ENCODE data around the gene RCSD1.

Gene RCSD1

DNA sequence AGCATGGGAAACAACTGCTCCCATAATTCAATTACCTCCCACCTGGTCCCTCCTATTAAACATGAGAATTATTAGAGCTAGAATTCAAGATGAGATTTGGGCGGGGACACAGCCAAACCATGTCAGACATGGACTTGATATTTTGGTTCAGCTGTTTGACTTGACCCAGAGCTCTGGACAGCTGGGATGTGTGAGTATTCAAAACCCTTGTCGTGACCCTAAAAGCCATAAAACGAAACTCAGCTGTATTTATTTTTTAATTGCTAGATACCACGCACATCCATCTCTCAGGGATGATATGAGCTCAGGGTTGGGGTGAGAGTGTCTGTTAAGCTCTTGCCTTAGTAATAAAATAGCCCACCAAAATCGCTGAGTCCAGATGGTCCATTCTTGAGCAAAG is 45.4 kb downstream of the RCSD1 start:
- in situ Hi-C loops (cut with MboI; ENCODE audit: low pct_unique_long_range_greater_than_20kb, low sequenced_read_pairs, unreplicated experiment): no loop called here
- DNase-seq (ENCODE audit: low spot score): no peak

DNA sequence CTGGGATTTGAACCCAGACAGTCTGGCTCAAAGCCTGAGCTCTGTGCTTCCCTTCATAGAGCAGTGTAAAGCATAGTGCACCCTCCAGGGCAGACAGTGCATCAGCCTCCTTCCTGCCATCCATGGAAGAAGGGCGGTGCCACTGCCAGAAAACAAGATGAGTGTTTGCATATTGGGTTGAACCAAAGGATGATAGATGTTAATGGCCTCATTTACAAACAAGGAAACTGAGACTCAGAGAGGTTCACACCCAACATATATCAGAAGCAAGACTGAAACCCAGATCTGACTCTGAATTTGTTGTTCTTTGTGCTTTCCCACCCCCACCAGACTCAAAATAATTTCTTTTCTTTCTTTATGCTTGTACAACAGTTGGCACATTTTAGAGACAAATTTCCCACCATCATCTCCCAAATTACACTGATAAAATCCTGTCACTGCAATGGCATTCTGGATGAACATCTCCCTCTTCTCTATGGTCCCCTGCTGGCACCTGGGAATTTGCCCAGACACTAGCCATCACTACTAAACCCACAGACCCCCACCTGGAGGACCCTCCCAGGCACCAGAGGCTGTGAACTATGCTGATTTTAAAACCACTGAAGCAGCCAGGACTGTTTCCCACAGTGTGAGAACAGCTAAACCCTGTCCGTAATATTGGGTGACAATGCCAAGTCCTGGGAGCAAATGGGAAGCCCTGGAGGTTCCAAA is 46.3 kb downstream of the RCSD1 start:
- TF ChIP-seq, protein P1, sequence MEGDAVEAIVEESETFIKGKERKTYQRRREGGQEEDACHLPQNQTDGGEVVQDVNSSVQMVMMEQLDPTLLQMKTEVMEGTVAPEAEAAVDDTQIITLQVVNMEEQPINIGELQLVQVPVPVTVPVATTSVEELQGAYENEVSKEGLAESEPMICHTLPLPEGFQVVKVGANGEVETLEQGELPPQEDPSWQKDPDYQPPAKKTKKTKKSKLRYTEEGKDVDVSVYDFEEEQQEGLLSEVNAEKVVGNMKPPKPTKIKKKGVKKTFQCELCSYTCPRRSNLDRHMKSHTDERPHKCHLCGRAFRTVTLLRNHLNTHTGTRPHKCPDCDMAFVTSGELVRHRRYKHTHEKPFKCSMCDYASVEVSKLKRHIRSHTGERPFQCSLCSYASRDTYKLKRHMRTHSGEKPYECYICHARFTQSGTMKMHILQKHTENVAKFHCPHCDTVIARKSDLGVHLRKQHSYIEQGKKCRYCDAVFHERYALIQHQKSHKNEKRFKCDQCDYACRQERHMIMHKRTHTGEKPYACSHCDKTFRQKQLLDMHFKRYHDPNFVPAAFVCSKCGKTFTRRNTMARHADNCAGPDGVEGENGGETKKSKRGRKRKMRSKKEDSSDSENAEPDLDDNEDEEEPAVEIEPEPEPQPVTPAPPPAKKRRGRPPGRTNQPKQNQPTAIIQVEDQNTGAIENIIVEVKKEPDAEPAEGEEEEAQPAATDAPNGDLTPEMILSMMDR (IDR thresholded peaks at IDR 0.05; ENCODE audit: extremely low read depth, insufficient read depth, missing control alignments): peak; percentile 8
- no peak for DNase-seq (ENCODE audit: low spot score)
- in situ Hi-C loops (cut with MboI; ENCODE audit: low pct_unique_long_range_greater_than_20kb, low sequenced_read_pairs, unreplicated experiment): no loop called here

More for the DNA sequence above, 45.4 kb downstream of the RCSD1 start:
- TF ChIP-seq, protein P1 (IDR thresholded peaks at IDR 0.05; ENCODE audit: extremely low read depth, insufficient read depth, missing control alignments): no peak

GRCh38 chr1:167676916-167677848 is 47.1 kb downstream of the RCSD1 start:
- DNase-seq (ENCODE audit: low spot score): peak; percentile 39
- TF ChIP-seq, protein P1 (IDR thresholded peaks at IDR 0.05; ENCODE audit: extremely low read depth, insufficient read depth, missing control alignments): no peak
- in situ Hi-C loops (cut with MboI; ENCODE audit: low pct_unique_long_range_greater_than_20kb, low sequenced_read_pairs, unreplicated experiment): no loop called here

DNA sequence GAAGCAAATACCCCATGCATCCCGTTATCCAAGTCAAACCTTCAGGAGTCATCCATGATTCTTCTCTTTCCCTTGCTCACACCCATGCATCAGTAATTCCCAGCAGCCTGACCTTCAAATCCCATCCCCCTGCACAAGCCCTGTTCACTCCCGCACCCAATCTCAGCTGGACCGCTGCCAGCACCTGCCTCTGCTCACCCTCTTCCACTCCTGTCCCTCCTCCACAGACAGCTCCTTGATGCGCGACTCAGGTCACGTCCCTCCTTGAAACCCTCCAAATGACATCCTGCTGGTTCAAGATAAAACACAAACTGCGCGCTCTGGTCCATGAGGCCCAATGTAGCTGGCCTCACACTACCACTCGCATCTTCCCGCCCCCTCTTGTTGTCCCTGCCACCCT is 48.4 kb downstream of the RCSD1 start:
- TF ChIP-seq, protein P1 (IDR thresholded peaks at IDR 0.05; ENCODE audit: extremely low read depth, insufficient read depth, missing control alignments): no peak
- in situ Hi-C loops (cut with MboI; ENCODE audit: low pct_unique_long_range_greater_than_20kb, low sequenced_read_pairs, unreplicated experiment): no loop called here

DNA sequence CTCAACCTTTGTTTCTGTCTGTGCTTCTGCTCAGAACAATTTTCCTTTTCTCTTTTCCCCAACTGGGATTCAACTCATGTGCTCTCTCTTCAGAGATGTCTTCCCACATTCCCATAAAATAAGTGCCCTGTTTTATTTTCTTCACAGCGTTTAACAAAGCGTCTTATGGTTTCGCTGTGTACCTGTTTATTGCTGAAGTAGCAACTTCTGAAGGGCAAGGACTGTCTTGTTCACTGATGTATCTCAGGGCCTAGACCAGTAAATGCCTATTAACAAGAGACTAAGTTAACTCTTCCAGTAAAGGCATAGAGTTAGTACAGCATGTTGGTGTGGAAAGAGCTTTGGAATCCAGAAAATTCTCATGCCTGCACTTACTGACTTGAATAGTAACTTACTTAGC is 48.8 kb downstream of the RCSD1 start:
- in situ Hi-C loops (cut with MboI; ENCODE audit: low pct_unique_long_range_greater_than_20kb, low sequenced_read_pairs, unreplicated experiment): no loop called here
- no peak for DNase-seq (ENCODE audit: low spot score)
- TF ChIP-seq, protein P1 (IDR thresholded peaks at IDR 0.05; ENCODE audit: extremely low read depth, insufficient read depth, missing control alignments): no peak

More for the DNA sequence above, 48.4 kb downstream of the RCSD1 start:
- no peak for DNase-seq (ENCODE audit: low spot score)

DNA sequence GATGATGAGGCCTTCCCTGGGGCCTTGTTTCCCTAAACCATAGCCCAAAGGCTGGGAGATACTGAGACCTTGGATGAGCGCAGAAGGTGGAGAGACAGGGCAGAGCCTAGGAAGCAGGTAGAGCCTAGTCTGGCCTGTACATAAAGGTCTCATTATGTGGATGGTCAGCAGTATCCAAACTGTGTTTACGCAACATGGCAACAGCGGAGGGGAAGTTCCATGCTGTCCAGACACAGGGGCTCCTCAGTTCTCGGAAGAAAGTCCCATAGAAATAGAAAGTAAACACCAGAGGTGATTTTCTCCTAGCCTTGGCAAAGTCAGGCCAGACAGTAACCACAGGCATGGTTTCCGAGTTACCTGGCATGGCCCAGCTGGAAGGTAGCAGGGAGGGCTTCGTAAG is 49.7 kb downstream of the RCSD1 start:
- in situ Hi-C loops (cut with MboI; ENCODE audit: low pct_unique_long_range_greater_than_20kb, low sequenced_read_pairs, unreplicated experiment): loop anchor here (10.0 kb wide), 1 partner anchor 75 kb away; no protein-coding TSS in a partner anchor
- DNase-seq (ENCODE audit: low spot score): no peak
- TF ChIP-seq, protein P1 (IDR thresholded peaks at IDR 0.05; ENCODE audit: extremely low read depth, insufficient read depth, missing control alignments): no peak

Measured in GM13977 (cell line).